HCT116 (cell line): ENCODE measurements around the gene UBXN10. TPM values are rescaled to one million over a fixed set of nuclear protein-coding genes. Genes with fewer than 3 reads are reported as not detected.

Experiments used
- ATAC-seq: fragments of 200-7000 bp; cut with Tn5 transposase; 2 replicates; pipeline ENCODE4 v1.9.1; 2020; ENCODE audit warnings: mild to moderate bottlenecking, moderate library complexity
- BruUV-seq: library from RNA; stranded (reverse); fragments of 400-500 nt; replicated peaks from 2 replicates; lab custom pipeline; 2021; lab: Mats Ljungman, UMichigan
- CTCF ChIA-PET: fragments of 300-600 bp; sonication (Branson Sonifier 250); formaldehyde crosslinking; loops from one replicate; lab custom pipeline; 2021; ENCODE audit warnings: antibody characterized with exemption; lab: Charles Lee
- POLR2A ChIA-PET: fragments of 300-600, 350-600 bp; sonication (Branson Sonifier 250); formaldehyde crosslinking; loops from one replicate; lab custom pipeline; 2021; ENCODE audit warnings: antibody characterized with exemption; lab: Charles Lee
- RAD21 ChIA-PET, 2 experiments: fragments of 300-600 bp; sonication (Branson Sonifier 250); formaldehyde crosslinking; loops; one replicate each; lab custom pipeline; 2023; ENCODE audit warnings: low total read pairs in 2 of 2; ENCODE audit not compliant: uncharacterized antibody in 2 of 2, unreplicated experiment in 2 of 2, low non-redundant PET in 1 of 2; lab: Charles Lee
- DNase-seq: peaks from one replicate; pipeline ENCODE4 v3.0.0-alpha.2; 2010; ENCODE audit warnings: low read depth, low spot score
- H2AFZ ChIP-seq: fragments of 200-600 bp; shearing (Covaris generic), sonication (generic); 2 replicates; pipeline ENCODE4 v1.6.1; 2017; ENCODE audit warnings: low read depth, mixed run types, mixed read lengths, antibody characterized with exemption, low read length; ENCODE audit not compliant: poor library complexity, severe bottlenecking
- H3K27ac ChIP-seq: 2 replicates; pipeline ENCODE4 v1.5.1; 2012; ENCODE audit warnings: low read depth, low read length
- H3K27me3 ChIP-seq: fragments of 200-600 bp; sonication (generic); 2 replicates; pipeline ENCODE4 v1.6.1; 2016; ENCODE audit warnings: mixed run types, low read length, mixed read lengths; ENCODE audit not compliant: insufficient read depth
- H3K36me3 ChIP-seq, 2 experiments: fragments of 200-500 bp in 1 of 2; fragments of 200-600 bp in 1 of 2; sonication (Bioruptor generic) in 1 of 2; sonication (generic) in 1 of 2; 2 replicates each; pipeline versions ENCODE4 v1.5.1 to v1.6.1; 2014 to 2016; ENCODE audit warnings: low read length in 2 of 2, inconsistent platforms in 1 of 2, mixed read lengths in 1 of 2, mixed run types in 1 of 2; ENCODE audit not compliant: insufficient read depth in 2 of 2, control insufficient read depth in 1 of 2
- H3K4me1 ChIP-seq, 2 experiments: fragments of 200-600 bp in 1 of 2; sonication (generic) in 1 of 2; 2 replicates each; pipeline versions ENCODE4 v1.5.1 to v1.6.1; 2012 to 2017; ENCODE audit warnings: low read length in 2 of 2, inconsistent platforms in 1 of 2, mild to moderate bottlenecking in 1 of 2, mixed read lengths in 1 of 2, mixed run types in 1 of 2, moderate library complexity in 1 of 2; ENCODE audit not compliant: insufficient read depth in 2 of 2, control insufficient read depth in 1 of 2
- H3K4me2 ChIP-seq: fragments of 200-600 bp; sonication (generic); 2 replicates; pipeline ENCODE4 v1.6.1; 2017; ENCODE audit warnings: mixed run types, low read length, mixed read lengths
- H3K4me3 ChIP-seq, 2 experiments: fragments of 200-600 bp in 1 of 2; sonication (generic) in 1 of 2; replicated peaks in 1 of 2; 2 replicates each; pipeline ENCODE4 v1.5.1; 2011 to 2016; ENCODE audit warnings: low read length in 2 of 2, control low read depth in 1 of 2, low read depth in 1 of 2, mild to moderate bottlenecking in 1 of 2, mixed read lengths in 1 of 2, mixed run types in 1 of 2
- H3K79me2 ChIP-seq: fragments of 200-600 bp; sonication (generic); 2 replicates; pipeline ENCODE4 v1.6.1; 2017; ENCODE audit warnings: mild to moderate bottlenecking, mixed run types, low read length, moderate library complexity, mixed read lengths; ENCODE audit not compliant: insufficient read depth
- H3K9ac ChIP-seq: fragments of 200-600 bp; sonication (generic); 2 replicates; pipeline ENCODE4 v1.6.1; 2016; ENCODE audit warnings: low read length, mixed read lengths
- H3K9me2 ChIP-seq: fragments of 200-600 bp; sonication (generic), shearing (Covaris generic); 2 replicates; pipeline ENCODE4 v1.6.1; 2017; ENCODE audit warnings: mixed run types, mild to moderate bottlenecking, moderate library complexity; ENCODE audit not compliant: insufficient read depth
- H3K9me3 ChIP-seq, 2 experiments: fragments of 200-500 bp in 1 of 2; fragments of 200-600 bp in 1 of 2; sonication (Bioruptor generic) in 1 of 2; sonication (generic) in 1 of 2; 2 replicates each; pipeline ENCODE4 v1.6.1; 2014 to 2017; ENCODE audit warnings: low read length in 2 of 2, mixed read lengths in 2 of 2, inconsistent platforms in 1 of 2, low read depth in 1 of 2, mild to moderate bottlenecking in 1 of 2, mixed run types in 1 of 2, moderate library complexity in 1 of 2; ENCODE audit not compliant: control insufficient read depth in 1 of 2, insufficient read depth in 1 of 2
- H4K20me1 ChIP-seq: fragments of 200-600 bp; sonication (generic), shearing (Covaris generic); 2 replicates; pipeline ENCODE4 v1.6.1; 2017; ENCODE audit warnings: mixed run types, mild to moderate bottlenecking, moderate library complexity; ENCODE audit not compliant: insufficient read depth
- ATF3 ChIP-seq: IDR thresholded peaks from 2 replicates; pipeline ENCODE4 v1.6.1; 2012
- CBX3 ChIP-seq: IDR thresholded peaks from 2 replicates; pipeline ENCODE4 v1.6.1; 2012; ENCODE audit warnings: low read depth
- CEBPB ChIP-seq: IDR thresholded peaks from 2 replicates; pipeline ENCODE4 v1.6.1; 2012; ENCODE audit warnings: low read depth
- CTCF ChIP-seq, 3 experiments: fragments of 200-600 bp in 1 of 3; sonication (generic) in 1 of 3; IDR thresholded peaks in 2 of 3; conservative IDR thresholded peaks in 1 of 3; 2 replicates each; pipeline ENCODE4 v1.5.1; 2012 to 2017; ENCODE audit warnings: low read depth in 2 of 3, low read length in 2 of 3, antibody characterized with exemption in 1 of 3, borderline replicate concordance in 1 of 3, control low read depth in 1 of 3, mild to moderate bottlenecking in 1 of 3, mixed read lengths in 1 of 3, mixed run types in 1 of 3, moderate library complexity in 1 of 3; ENCODE audit not compliant: insufficient read depth in 1 of 3
- JUND ChIP-seq: IDR thresholded peaks from 2 replicates; pipeline ENCODE4 v1.6.1; 2012
- MAX ChIP-seq: IDR thresholded peaks from 2 replicates; pipeline ENCODE4 v1.6.1; 2012
- POLR2A ChIP-seq: IDR thresholded peaks from 2 replicates; pipeline ENCODE4 v1.7.0; 2011; ENCODE audit warnings: borderline replicate concordance; ENCODE audit not compliant: insufficient read depth, insufficient read length; ENCODE audit errors: extremely low read depth
- SRF ChIP-seq: IDR thresholded peaks from 2 replicates; pipeline ENCODE4 v1.6.1; 2012; ENCODE audit warnings: low read depth
- intact Hi-C: fragments of 100-400 bp; cut with micrococcal nuclease; formaldehyde crosslinking; loops from 2 replicates; pipeline ENCODE4 v1.10.0; 2022
- total RNA-seq: library from RNA; stranded (reverse); gene quantifications from one replicate; pipeline ENCODE4 v1.2.1, GENCODE V29; 2021; ENCODE audit not compliant: unreplicated experiment

Gene UBXN10
- total RNA-seq, 1 experiment from 2014 or later: not detected

- TF ChIP-seq CBX3 (no peak), MAX (no peak), CEBPB (no peak), JUND (no peak), SRF (no peak), CTCF (IDR thresholded peaks at IDR 0.05 in 2 of 3, conservative IDR thresholded peaks at IDR 0.05 in 1 of 3; ENCODE audit: borderline replicate concordance in 1 of 3, insufficient read depth in 1 of 3, low read depth in 2 of 3, low read length in 2 of 3) (no peak), ATF3 (no peak), POLR2A (no peak)
- no peaks in the 10 kb centered on the region for H3K79me2 ChIP-seq
- H3K4me3 ChIP-seq: no peak overlapping the region
- peaks cover 0 to 5% of the 10 kb centered on the region in 2 experiments; a peak in 2 of 4 replicates for H3K4me1 ChIP-seq
- no TSS peak for BruUV-seq
- no peaks in the 10 kb centered on the region for H3K9me3 ChIP-seq
- CTCF ChIA-PET: no interaction called here
- no peaks in the 10 kb centered on the region for H3K27me3 ChIP-seq
- H3K9me2 ChIP-seq: no peaks in the 10 kb centered on the region
- intact Hi-C loops: loop anchor here (5.0 kb wide), 1 partner anchor 487 kb away; the partner anchor contains the start of gene HTR6
- no peak overlapping the region for H2AFZ ChIP-seq
- no peaks in the 10 kb centered on the region for H4K20me1 ChIP-seq
- H3K9ac ChIP-seq: no peak overlapping the region
- ATAC-seq (no peak), DNase-seq (no peak)
- RAD21 ChIA-PET: no interaction called here
- H3K36me3 ChIP-seq: no peaks in the 10 kb centered on the region
- no peak overlapping the region for H3K27ac ChIP-seq
- POLR2A ChIA-PET: no interaction called here
- no peak overlapping the region for H3K4me2 ChIP-seq
Measured at GRCh38 chr1:20149601-20150325, 36.1 kb upstream of the UBXN10 start.
